ENCODE results near the gene PDE8B.
A peak's percentile ranks its signal among the peaks of the same experiment; 100 is the strongest.

PDE8B gene

GRCh38 chr5:77355080-77355479, 144.6 kb downstream of the PDE8B start:
- no peaks in the 10 kb centered on the region for H3K36me3 Mint-ChIP-seq (ENCODE audit: low read depth)
- H3K4me3 Mint-ChIP-seq, result no peak overlapping the region
- H3K27me3 Mint-ChIP-seq (ENCODE audit: low read depth), result peaks cover 19% of the 10 kb centered on the region
- no peaks in the 10 kb centered on the region for H3K9me3 Mint-ChIP-seq
- no peak overlapping the region for H3K27ac Mint-ChIP-seq
- peaks cover 18% of the 10 kb centered on the region for H3K4me1 Mint-ChIP-seq (ENCODE audit: low read depth)

- Mint-ChIP-seq H3K36me3 (ENCODE audit: low read depth) (no peaks in the 10 kb centered on the region), H3K4me1 (ENCODE audit: low read depth) (peaks cover 18% of the 10 kb centered on the region), H3K4me3 (no peak overlapping the region), H3K9me3 (no peaks in the 10 kb centered on the region), H3K27me3 (ENCODE audit: low read depth) (peaks cover 16% of the 10 kb centered on the region), H3K27ac (no peak overlapping the region)
Measured at GRCh38 chr5:77355751-77356150, 145.3 kb downstream of the PDE8B start.

GRCh38 chr5:77356740-77357139, 146.3 kb downstream of the PDE8B start:
- no peak overlapping the region for H3K4me3 Mint-ChIP-seq
- H3K27ac Mint-ChIP-seq, result no peak overlapping the region
- peaks cover 18% of the 10 kb centered on the region for H3K4me1 Mint-ChIP-seq (ENCODE audit: low read depth)
- no peaks in the 10 kb centered on the region for H3K9me3 Mint-ChIP-seq
- no peaks in the 10 kb centered on the region for H3K36me3 Mint-ChIP-seq (ENCODE audit: low read depth)
- peaks cover 16% of the 10 kb centered on the region for H3K27me3 Mint-ChIP-seq (ENCODE audit: low read depth)

GRCh38 chr5:77358255-77359205, 148.1 kb downstream of the PDE8B start:
- Mint-ChIP-seq H3K9me3 (no peaks in the 10 kb centered on the region), H3K4me1 (ENCODE audit: low read depth) (peaks cover 18% of the 10 kb centered on the region), H3K27me3 (ENCODE audit: low read depth) (peaks cover 16% of the 10 kb centered on the region)

GRCh38 chr5:77359231-77359630, 148.8 kb downstream of the PDE8B start:
- Mint-ChIP-seq H3K36me3 (ENCODE audit: low read depth) (no peaks in the 10 kb centered on the region), H3K4me3 (no peak overlapping the region), H3K27me3 (ENCODE audit: low read depth) (peaks cover 12% of the 10 kb centered on the region), H3K4me1 (ENCODE audit: low read depth) (peaks cover 18% of the 10 kb centered on the region), H3K27ac (no peak overlapping the region), H3K9me3 (no peaks in the 10 kb centered on the region)

More at GRCh38 chr5:77358255-77359205, 148.1 kb downstream of the PDE8B start:
- Mint-ChIP-seq H3K27ac (no peak overlapping the region), H3K36me3 (ENCODE audit: low read depth) (no peaks in the 10 kb centered on the region), H3K4me3 (no peak overlapping the region)

- H3K9me3 Mint-ChIP-seq, result no peaks in the 10 kb centered on the region
- H3K27me3 Mint-ChIP-seq (ENCODE audit: low read depth), result peaks cover 7% of the 10 kb centered on the region
- no peaks in the 10 kb centered on the region for H3K36me3 Mint-ChIP-seq (ENCODE audit: low read depth)
- H3K27ac Mint-ChIP-seq, result no peak overlapping the region
- peaks cover 18% of the 10 kb centered on the region for H3K4me1 Mint-ChIP-seq (ENCODE audit: low read depth)
- H3K4me3 Mint-ChIP-seq, result no peak overlapping the region
Measured at GRCh38 chr5:77360381-77360780, 149.9 kb downstream of the PDE8B start.

- Mint-ChIP-seq H3K4me3 (no peak overlapping the region), H3K9me3 (no peaks in the 10 kb centered on the region), H3K36me3 (ENCODE audit: low read depth) (no peaks in the 10 kb centered on the region), H3K27me3 (ENCODE audit: low read depth) (peaks cover 7% of the 10 kb centered on the region), H3K27ac (no peak overlapping the region), H3K4me1 (ENCODE audit: low read depth) (peaks cover 18% of the 10 kb centered on the region)
Measured at GRCh38 chr5:77360973-77361372, 150.5 kb downstream of the PDE8B start.

GRCh38 chr5:77366717-77367500, 156.4 kb downstream of the PDE8B start:
- Mint-ChIP-seq H3K4me3 (no peak overlapping the region), H3K27ac (no peak overlapping the region), H3K9me3 (no peaks in the 10 kb centered on the region), H3K27me3 (ENCODE audit: low read depth) (peaks cover 4% of the 10 kb centered on the region), H3K36me3 (ENCODE audit: low read depth) (no peaks in the 10 kb centered on the region), H3K4me1 (ENCODE audit: low read depth) (no peaks in the 10 kb centered on the region)

- H3K27me3 Mint-ChIP-seq (ENCODE audit: low read depth), result peaks cover 4% of the 10 kb centered on the region
- no peak overlapping the region for H3K4me3 Mint-ChIP-seq
- no peak overlapping the region for H3K27ac Mint-ChIP-seq
- H3K4me1 Mint-ChIP-seq (ENCODE audit: low read depth), result no peaks in the 10 kb centered on the region
- no peaks in the 10 kb centered on the region for H3K9me3 Mint-ChIP-seq
- no peaks in the 10 kb centered on the region for H3K36me3 Mint-ChIP-seq (ENCODE audit: low read depth)
Measured at GRCh38 chr5:77367741-77368140, 157.3 kb downstream of the PDE8B start.

- H3K27ac Mint-ChIP-seq, result no peak overlapping the region
- H3K27me3 Mint-ChIP-seq (ENCODE audit: low read depth), result peaks cover 4% of the 10 kb centered on the region
- no peak overlapping the region for H3K4me3 Mint-ChIP-seq
- H3K9me3 Mint-ChIP-seq, result no peaks in the 10 kb centered on the region
- H3K4me1 Mint-ChIP-seq (ENCODE audit: low read depth), result no peaks in the 10 kb centered on the region
- no peaks in the 10 kb centered on the region for H3K36me3 Mint-ChIP-seq (ENCODE audit: low read depth)
Measured at GRCh38 chr5:77368367-77368766, 157.9 kb downstream of the PDE8B start.

- Mint-ChIP-seq H3K4me1 (ENCODE audit: low read depth) (no peaks in the 10 kb centered on the region), H3K27ac (no peak overlapping the region), H3K9me3 (no peaks in the 10 kb centered on the region), H3K4me3 (no peak overlapping the region), H3K27me3 (ENCODE audit: low read depth) (peaks cover 4% of the 10 kb centered on the region), H3K36me3 (ENCODE audit: low read depth) (no peaks in the 10 kb centered on the region)
Measured at GRCh38 chr5:77369566-77369965, 159.1 kb downstream of the PDE8B start.

- Mint-ChIP-seq H3K36me3 (ENCODE audit: low read depth) (peaks cover 3% of the 10 kb centered on the region), H3K4me3 (no peak overlapping the region), H3K9me3 (peaks cover 6% of the 10 kb centered on the region), H3K4me1 (ENCODE audit: low read depth) (peaks cover 11% of the 10 kb centered on the region), H3K27me3 (ENCODE audit: low read depth) (peaks cover 4% of the 10 kb centered on the region), H3K27ac (no peak overlapping the region)
Measured at GRCh38 chr5:77374686-77375085, 164.2 kb downstream of the PDE8B start.

- H3K36me3 Mint-ChIP-seq (ENCODE audit: low read depth), result peaks cover 7% of the 10 kb centered on the region
- H3K9me3 Mint-ChIP-seq, result peaks cover 6% of the 10 kb centered on the region
- H3K27me3 Mint-ChIP-seq (ENCODE audit: low read depth), result no peaks in the 10 kb centered on the region
- no peak overlapping the region for H3K4me3 Mint-ChIP-seq
- H3K27ac Mint-ChIP-seq, result no peak overlapping the region
- H3K4me1 Mint-ChIP-seq (ENCODE audit: low read depth), result peaks cover 27% of the 10 kb centered on the region
Measured at GRCh38 chr5:77376609-77377300, 166.3 kb downstream of the PDE8B start.

- H3K4me3 Mint-ChIP-seq, result no peak overlapping the region
- H3K9me3 Mint-ChIP-seq, result peaks cover 6% of the 10 kb centered on the region
- H3K4me1 Mint-ChIP-seq (ENCODE audit: low read depth), result peaks cover 27% of the 10 kb centered on the region
- H3K36me3 Mint-ChIP-seq (ENCODE audit: low read depth), result peaks cover 9% of the 10 kb centered on the region
- no peaks in the 10 kb centered on the region for H3K27me3 Mint-ChIP-seq (ENCODE audit: low read depth)
- peak overlapping the region; percentile 22 for H3K27ac Mint-ChIP-seq
Measured at GRCh38 chr5:77379558-77380061, 169.1 kb downstream of the PDE8B start.

All from T-helper 1 cell treated with Interleukin-12 subunit alpha and Interleukin-12 subunit beta and Interleukin-4 antibody, amounts not matched to agents 30 μg/mL and 1 μg/mL, for 36 hours (primary cell).